CD8-positive, alpha-beta memory T cell (primary cell): ENCODE measurements around the gene WDR44. TPM values are rescaled to one million over a fixed set of nuclear protein-coding genes. Genes with fewer than 3 reads are reported as not detected.

ENCODE experiments used
- CTCF ChIA-PET: fragments of 350-600 bp; sonication (Branson Sonifier 250); formaldehyde crosslinking; loops from one replicate; lab custom pipeline; 2021; ENCODE audit warnings: antibody characterized with exemption; lab: Charles Lee
- POLR2A ChIA-PET: fragments of 350-600 bp; sonication (Branson Sonifier 250); formaldehyde crosslinking; loops from one replicate; lab custom pipeline; 2021; ENCODE audit warnings: antibody characterized with exemption; lab: Charles Lee
- DNase-seq, 5 donors: peaks; one replicate each; pipeline versions ENCODE4 v3.0.0 to v3.0.0-alpha.2; 2020 to 2022; ENCODE audit warnings: mixed read lengths in 1 of 5
- H3K27ac ChIP-seq: one replicate; pipeline ENCODE4 v1.7.0; 2013; ENCODE audit warnings: low read depth, mild to moderate bottlenecking, low read length, moderate library complexity
- H3K27me3 ChIP-seq: 2 replicates; pipeline ENCODE4 v1.7.0; 2013; ENCODE audit warnings: low read length, mild to moderate bottlenecking; ENCODE audit not compliant: insufficient read depth, poor library complexity, severe bottlenecking
- H3K36me3 ChIP-seq: 2 replicates; pipeline ENCODE4 v1.7.0; 2013; ENCODE audit warnings: mild to moderate bottlenecking, low read length, moderate library complexity; ENCODE audit not compliant: insufficient read depth
- H3K4me1 ChIP-seq: 2 replicates; pipeline ENCODE4 v1.7.0; 2013; ENCODE audit warnings: mild to moderate bottlenecking, low read length, moderate library complexity; ENCODE audit not compliant: insufficient read depth
- H3K4me3 ChIP-seq: 2 replicates; pipeline ENCODE4 v1.7.0; 2013; ENCODE audit warnings: mild to moderate bottlenecking, low read length
- H3K9me3 ChIP-seq: 2 replicates; pipeline ENCODE4 v1.7.0; 2013; ENCODE audit warnings: mild to moderate bottlenecking, low read length
- H3K27ac Mint-ChIP-seq, 8 donors: one replicate each; pipeline ENCODE4 v1.8.0; 2020 to 2021; ENCODE audit warnings: mixed read lengths in 8 of 8, mild to moderate bottlenecking in 6 of 8, inconsistent platforms in 3 of 8, moderate library complexity in 3 of 8
- H3K27me3 Mint-ChIP-seq, 2 donors: one replicate each; pipeline ENCODE4 v1.8.0; 2020 to 2021; ENCODE audit warnings: mixed read lengths in 2 of 2, mild to moderate bottlenecking in 1 of 2, moderate library complexity in 1 of 2
- H3K36me3 Mint-ChIP-seq, 3 donors: one replicate each; pipeline ENCODE4 v1.8.0; 2020 to 2021; ENCODE audit warnings: mixed read lengths in 3 of 3, inconsistent platforms in 1 of 3, mild to moderate bottlenecking in 1 of 3
- H3K4me1 Mint-ChIP-seq, 3 donors: one replicate each; pipeline ENCODE4 v1.8.0; 2020 to 2021; ENCODE audit warnings: mixed read lengths in 3 of 3, inconsistent platforms in 1 of 3, mild to moderate bottlenecking in 1 of 3
- H3K4me3 Mint-ChIP-seq, 7 donors: one replicate each; pipeline ENCODE4 v1.8.0; 2020 to 2021; ENCODE audit warnings: mixed read lengths in 7 of 7, mild to moderate bottlenecking in 6 of 7, moderate library complexity in 4 of 7, inconsistent platforms in 2 of 7
- H3K9me3 Mint-ChIP-seq, 5 donors: one replicate each; pipeline ENCODE4 v1.8.0; 2020 to 2022; ENCODE audit warnings: mixed read lengths in 5 of 5, mild to moderate bottlenecking in 3 of 5, moderate library complexity in 2 of 5, inconsistent platforms in 1 of 5
- polyA plus RNA-seq: library from polyadenylated mRNA; unstranded; fragments of 300-500 nt; fragmentation: Illumina TruSeq; gene quantifications from one replicate; pipeline ENCODE4 v1.2.3, GENCODE V29; 2021
- total RNA-seq, 2 experiments: library from RNA; stranded (reverse); gene quantifications; one replicate each; pipeline ENCODE4 v1.2.3, GENCODE V29; 2021

WDR44 gene
- total and polyA plus RNA-seq, 3 experiments from 2014 or later = 9.3 to 12.4 (median 12.1) TPM

DNA sequence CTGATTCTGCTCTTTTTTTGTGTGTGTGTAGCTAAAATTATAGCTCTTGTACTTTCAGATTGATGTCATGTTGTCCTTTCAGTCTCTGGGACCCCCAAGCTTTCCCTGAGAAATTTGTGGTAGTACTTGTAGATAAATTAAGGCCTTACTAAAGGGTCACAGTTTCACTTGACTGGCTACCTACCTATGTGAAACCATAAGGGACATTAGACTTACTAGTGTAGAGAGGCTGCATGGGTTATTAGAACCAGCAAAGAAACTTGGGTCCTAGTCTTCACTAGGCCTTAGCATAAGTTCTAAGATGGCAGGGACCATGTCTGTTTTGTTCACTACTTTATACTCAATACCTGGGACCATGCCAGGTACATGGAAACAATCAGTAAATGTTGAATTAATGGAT lies 21.4 kb downstream of the WDR44 start:
- ChIA-PET CTCF (no interaction called here), POLR2A (no interaction called here)
- H3K4me1 Mint-ChIP-seq = peaks cover 9 to 39% (median 16%) of the 10 kb centered on the region in 3 donors

DNA sequence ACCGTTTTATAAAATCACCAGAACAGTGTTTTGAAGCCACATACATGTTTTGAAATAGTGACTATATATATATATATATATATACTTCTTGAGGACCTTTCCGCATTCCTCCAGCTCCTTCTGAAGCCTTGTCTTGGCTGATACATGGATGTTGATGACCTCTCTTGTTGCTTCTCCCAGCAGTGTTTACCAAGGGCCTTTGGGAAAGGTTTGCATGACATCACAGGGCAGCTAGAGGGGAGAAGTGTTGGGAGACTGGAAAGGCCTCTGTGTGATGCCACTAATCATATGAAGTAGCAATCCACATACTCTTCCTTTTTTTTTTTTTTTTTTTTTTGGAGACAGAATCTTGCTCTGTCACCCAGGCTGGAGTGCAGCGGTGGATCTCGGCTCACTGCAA lies 22.5 kb downstream of the WDR44 start:
- Mint-ChIP-seq H3K9me3 (no peaks in the 10 kb centered on the region), H3K27me3 (peaks cover 0 to 2% of the 10 kb centered on the region in 2 donors), H3K4me3 (no peak overlapping the region), H3K27ac (no peak overlapping the region), H3K4me1 (peaks cover 6 to 33% (median 11%) of the 10 kb centered on the region in 3 donors), H3K36me3 (peaks cover 0 to 11% (median 0%) of the 10 kb centered on the region in 3 donors)
- Histone ChIP-seq H3K27me3 (no peaks in the 10 kb centered on the region), H3K36me3 (no peaks in the 10 kb centered on the region), H3K27ac (no peak overlapping the region), H3K4me1 (no peaks in the 10 kb centered on the region), H3K9me3 (no peaks in the 10 kb centered on the region), H3K4me3 (no peak overlapping the region)
- DNase-seq = no peak
- ChIA-PET POLR2A (no interaction called here), CTCF (no interaction called here)

More for the DNA sequence above, 21.4 kb downstream of the WDR44 start:
- no peak overlapping the region for H3K4me3 Mint-ChIP-seq
- Histone ChIP-seq H3K4me3 (no peak overlapping the region), H3K27ac (no peak overlapping the region), H3K36me3 (no peaks in the 10 kb centered on the region), H3K9me3 (no peaks in the 10 kb centered on the region), H3K4me1 (no peaks in the 10 kb centered on the region), H3K27me3 (no peaks in the 10 kb centered on the region)
- no peak overlapping the region for H3K27ac Mint-ChIP-seq
- peaks cover 0 to 11% (median 0%) of the 10 kb centered on the region in 3 donors for H3K36me3 Mint-ChIP-seq
- no peaks in the 10 kb centered on the region for H3K9me3 Mint-ChIP-seq
- no peak for DNase-seq
- H3K27me3 Mint-ChIP-seq = peaks cover 0 to under 1% of the 10 kb centered on the region in 2 donors

DNA sequence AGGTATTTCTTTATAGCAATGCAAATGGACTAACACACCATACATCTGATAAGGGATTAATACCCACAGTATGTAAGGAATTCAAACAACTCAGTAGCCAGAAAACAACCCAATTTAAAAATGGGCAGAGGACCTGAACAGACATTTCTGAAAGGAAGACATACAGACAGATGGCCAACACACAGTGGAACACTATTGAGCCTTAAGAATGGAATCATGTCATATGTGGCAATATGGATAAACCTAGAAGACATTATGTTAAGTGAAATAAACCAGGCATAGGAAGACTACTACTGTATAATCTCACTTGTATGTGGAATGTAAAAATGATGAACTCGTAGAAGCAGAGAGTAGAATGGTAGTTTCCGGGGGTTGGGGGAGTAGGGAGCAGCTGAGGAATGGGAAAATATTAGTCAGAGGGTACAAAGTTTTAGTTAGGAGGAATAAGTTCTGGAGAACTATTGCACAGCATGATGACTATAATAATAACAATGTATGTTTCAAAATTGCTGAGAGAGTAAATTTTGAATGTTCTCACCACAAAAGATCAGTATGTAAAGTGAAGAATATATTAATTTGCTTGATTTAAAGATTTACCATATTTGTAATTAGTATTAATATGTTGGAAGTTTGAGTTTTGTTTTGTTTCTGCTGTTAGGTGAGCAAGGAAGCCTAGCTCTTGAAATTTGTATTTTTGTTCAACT lies 25.2 kb downstream of the WDR44 start:
- ChIA-PET POLR2A (no interaction called here), CTCF (no interaction called here)
- no peak for DNase-seq
- Mint-ChIP-seq H3K27ac (no peak overlapping the region), H3K36me3 (peaks cover 0 to 11% (median 0%) of the 10 kb centered on the region in 3 donors), H3K4me1 (peaks cover 2 to 19% (median 6%) of the 10 kb centered on the region in 3 donors), H3K27me3 (peaks cover 0 to 2% of the 10 kb centered on the region in 2 donors), H3K9me3 (no peaks in the 10 kb centered on the region), H3K4me3 (no peak overlapping the region)
- Histone ChIP-seq H3K36me3 (no peaks in the 10 kb centered on the region), H3K27me3 (no peaks in the 10 kb centered on the region), H3K4me3 (no peak overlapping the region), H3K27ac (no peak overlapping the region), H3K4me1 (no peaks in the 10 kb centered on the region), H3K9me3 (no peaks in the 10 kb centered on the region)

DNA sequence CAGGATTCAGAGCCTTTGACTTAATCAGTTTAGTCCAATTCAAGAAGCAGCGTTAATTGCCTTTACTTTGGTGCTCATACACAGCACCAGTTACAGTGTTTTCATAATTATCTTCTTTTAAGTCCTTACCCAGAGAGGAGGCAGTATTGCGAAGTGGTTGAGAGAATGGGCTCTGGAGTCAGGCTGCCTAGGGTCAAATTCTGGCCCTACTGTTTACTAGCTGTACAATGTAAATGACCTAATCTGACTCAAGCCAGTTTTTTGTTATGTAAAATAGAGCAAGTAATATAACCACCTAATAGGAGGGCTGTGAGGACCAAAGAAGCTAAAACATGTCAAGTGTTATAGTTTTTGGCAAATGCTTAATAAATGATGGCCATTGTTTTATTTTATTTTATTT lies 27.6 kb downstream of the WDR44 start:
- no peak for DNase-seq
- CTCF ChIA-PET = no interaction called here

GRCh38 chrX:118383120-118383519 lies 37.2 kb downstream of the WDR44 start:
- ChIA-PET POLR2A (no interaction called here), CTCF (no interaction called here)
- Histone ChIP-seq H3K4me1 (no peaks in the 10 kb centered on the region), H3K9me3 (no peaks in the 10 kb centered on the region), H3K27ac (no peak overlapping the region), H3K36me3 (no peaks in the 10 kb centered on the region), H3K27me3 (no peaks in the 10 kb centered on the region), H3K4me3 (no peak overlapping the region)
- peaks cover 0 to 14% (median 2%) of the 10 kb centered on the region in 3 donors for H3K36me3 Mint-ChIP-seq
- H3K4me1 Mint-ChIP-seq = peaks cover 0 to 6% (median 0%) of the 10 kb centered on the region in 3 donors
- H3K27me3 Mint-ChIP-seq = no peaks in the 10 kb centered on the region
- no peak overlapping the region for H3K27ac Mint-ChIP-seq
- DNase-seq = no peak
- H3K4me3 Mint-ChIP-seq = no peak overlapping the region
- H3K9me3 Mint-ChIP-seq = no peaks in the 10 kb centered on the region

More for the DNA sequence above, 27.6 kb downstream of the WDR44 start:
- no peaks in the 10 kb centered on the region for H3K9me3 Mint-ChIP-seq
- Histone ChIP-seq H3K36me3 (no peaks in the 10 kb centered on the region), H3K27ac (no peak overlapping the region), H3K4me1 (no peaks in the 10 kb centered on the region), H3K4me3 (no peak overlapping the region), H3K9me3 (no peaks in the 10 kb centered on the region), H3K27me3 (no peaks in the 10 kb centered on the region)
- peaks cover 2 to 19% (median 6%) of the 10 kb centered on the region in 3 donors for H3K4me1 Mint-ChIP-seq
- H3K27me3 Mint-ChIP-seq = peaks cover 0 to 2% of the 10 kb centered on the region in 2 donors
- H3K36me3 Mint-ChIP-seq = peaks cover 0 to 6% (median 0%) of the 10 kb centered on the region in 3 donors
- H3K27ac Mint-ChIP-seq = no peak overlapping the region
- no peak overlapping the region for H3K4me3 Mint-ChIP-seq
- POLR2A ChIA-PET = no interaction called here

DNA sequence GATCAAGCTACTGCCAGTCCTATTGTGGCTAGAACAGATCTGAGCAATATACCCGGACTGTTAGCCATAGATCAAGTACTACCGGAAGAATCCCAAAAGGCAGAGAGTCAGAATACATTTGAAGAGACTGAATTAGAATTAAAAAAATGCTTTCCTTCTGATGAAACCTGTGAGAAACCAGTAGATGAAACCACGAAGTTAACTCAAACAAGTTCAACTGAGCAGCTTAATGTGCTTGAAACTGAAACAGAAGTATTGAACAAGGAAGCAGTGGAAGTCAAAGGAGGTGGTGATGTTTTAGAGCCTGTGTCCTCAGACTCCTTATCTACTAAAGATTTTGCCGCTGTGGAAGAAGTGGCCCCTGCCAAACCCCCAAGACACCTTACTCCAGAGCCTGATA lies 46.8 kb downstream of the WDR44 start:
- Histone ChIP-seq H3K4me1 (no peaks in the 10 kb centered on the region), H3K27ac (no peak overlapping the region), H3K27me3 (no peaks in the 10 kb centered on the region), H3K36me3 (no peaks in the 10 kb centered on the region), H3K4me3 (no peak overlapping the region), H3K9me3 (no peaks in the 10 kb centered on the region)
- DNase-seq = no peak
- H3K9me3 Mint-ChIP-seq = no peaks in the 10 kb centered on the region
- H3K27ac Mint-ChIP-seq = peak overlapping the region in 1 of 8 donors; percentile 27
- CTCF ChIA-PET = no interaction called here
- no peak overlapping the region for H3K4me3 Mint-ChIP-seq
- H3K36me3 Mint-ChIP-seq = peaks cover 0 to 55% (median 0%) of the 10 kb centered on the region in 3 donors
- H3K27me3 Mint-ChIP-seq = peaks cover 0 to 4% of the 10 kb centered on the region in 2 donors
- POLR2A ChIA-PET = interaction anchor here (0.5 kb wide), 1 partner anchor 1534 kb away, joined by 4 read pairs; no protein-coding TSS in a partner anchor
- H3K4me1 Mint-ChIP-seq = no peaks in the 10 kb centered on the region

- ChIA-PET CTCF (no interaction called here), POLR2A (no interaction called here)
- no peaks in the 10 kb centered on the region for H3K9me3 Mint-ChIP-seq
- H3K4me3 ChIP-seq = no peak overlapping the region
- H3K4me1 ChIP-seq = no peaks in the 10 kb centered on the region
- H3K27ac Mint-ChIP-seq = no peak overlapping the region
- H3K9me3 ChIP-seq = no peaks in the 10 kb centered on the region
- H3K4me1 Mint-ChIP-seq = no peaks in the 10 kb centered on the region
- H3K27me3 ChIP-seq = no peaks in the 10 kb centered on the region
- peaks cover 0 to 63% (median 6%) of the 10 kb centered on the region in 3 donors for H3K36me3 Mint-ChIP-seq
- no peak for DNase-seq
- H3K27me3 Mint-ChIP-seq = peaks cover 0 to 4% of the 10 kb centered on the region in 2 donors
- no peak overlapping the region for H3K4me3 Mint-ChIP-seq
- H3K36me3 ChIP-seq = no peaks in the 10 kb centered on the region
- no peak overlapping the region for H3K27ac ChIP-seq
Observed at GRCh38 chrX:118396113-118396512, 50.2 kb downstream of the WDR44 start.

DNA sequence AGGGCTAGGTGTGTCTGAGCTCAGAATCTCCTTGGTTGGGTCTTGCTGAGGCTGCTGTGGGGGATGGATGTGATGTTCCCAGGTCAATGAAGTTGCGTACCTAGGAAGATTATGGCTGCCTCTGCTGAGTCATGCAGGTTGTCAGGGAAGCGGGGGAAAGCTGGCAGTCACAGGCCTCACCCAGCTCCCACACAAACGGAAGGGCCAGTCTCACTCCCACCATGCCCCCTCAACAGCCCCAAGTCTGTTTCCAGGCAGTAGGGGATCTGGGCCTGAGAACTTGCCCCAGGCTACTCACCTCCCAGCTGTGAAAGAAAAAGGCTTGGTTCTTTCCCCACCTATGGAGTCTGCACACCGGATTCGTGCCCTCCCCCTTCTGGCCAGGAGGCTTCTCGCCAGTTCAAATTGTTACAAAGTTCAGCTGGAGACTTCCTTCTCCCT lies 72.9 kb downstream of the WDR44 start:
- Histone ChIP-seq H3K27me3 (no peaks in the 10 kb centered on the region), H3K4me1 (no peaks in the 10 kb centered on the region), H3K4me3 (no peak overlapping the region), H3K9me3 (no peaks in the 10 kb centered on the region), H3K27ac (no peak overlapping the region), H3K36me3 (no peaks in the 10 kb centered on the region)
- H3K4me1 Mint-ChIP-seq = peaks cover 10 to 31% (median 17%) of the 10 kb centered on the region in 3 donors
- H3K27me3 Mint-ChIP-seq = peaks cover 0 to 2% of the 10 kb centered on the region in 2 donors
- POLR2A ChIA-PET = no interaction called here
- no peak for DNase-seq
- no peak overlapping the region for H3K4me3 Mint-ChIP-seq
- no peak overlapping the region for H3K27ac Mint-ChIP-seq
- CTCF ChIA-PET = no interaction called here
- H3K36me3 Mint-ChIP-seq = peaks cover 0 to 59% (median 2%) of the 10 kb centered on the region in 3 donors
- H3K9me3 Mint-ChIP-seq = no peaks in the 10 kb centered on the region
